GM18502 (cell line): ENCODE data around the gene SND1.
A peak's percentile ranks its signal among the peaks of the same experiment; 100 is the strongest.

Source experiments
- ATAC-seq: cut with Tn5 transposase; IDR thresholded peaks from one replicate; pipeline ENCODE4 v1.9.1; 2021; ENCODE audit warnings: mild to moderate bottlenecking; ENCODE audit not compliant: unreplicated experiment, poor library complexity

Gene SND1

DNA sequence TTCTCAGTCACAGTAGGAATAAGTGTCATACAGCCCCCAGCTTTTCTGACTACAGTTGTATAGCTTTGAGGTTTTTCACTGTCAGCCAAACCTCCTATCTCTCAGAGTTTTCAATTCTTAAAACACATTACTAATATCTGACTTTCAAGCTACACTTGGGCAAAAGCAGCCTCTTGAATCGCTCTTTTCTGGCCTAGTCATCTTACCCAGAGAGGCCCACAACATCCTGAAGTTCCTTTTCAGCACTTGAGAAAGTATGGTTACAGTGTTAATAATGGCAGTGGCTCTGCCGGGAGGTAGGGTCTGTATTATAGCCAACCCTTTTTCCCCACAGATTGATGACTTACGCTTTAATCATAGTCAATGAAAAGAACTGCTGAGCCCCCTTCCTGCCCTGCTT, 198.2 kb downstream of the SND1 start:
- ATAC-seq = peak; percentile 63

DNA sequence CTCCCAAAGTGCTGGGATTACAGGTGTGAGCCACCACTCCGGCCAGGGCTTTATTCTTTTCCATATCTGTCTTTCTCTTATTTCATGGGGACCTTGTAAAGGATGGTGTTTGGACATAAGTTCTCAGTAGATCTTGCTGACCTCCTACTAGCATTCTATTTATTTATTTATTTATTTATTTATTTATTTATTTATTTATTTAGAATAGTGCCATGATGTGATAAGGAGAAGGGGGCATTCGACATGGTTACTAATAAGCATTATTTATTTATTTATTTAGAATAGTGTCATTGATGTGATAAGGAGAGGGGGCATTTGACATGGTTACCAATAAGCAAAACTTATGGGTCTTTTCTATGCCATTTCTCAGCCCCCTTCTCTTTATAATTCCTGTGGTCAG, 202.4 kb downstream of the SND1 start:
- ATAC-seq = no peak

DNA sequence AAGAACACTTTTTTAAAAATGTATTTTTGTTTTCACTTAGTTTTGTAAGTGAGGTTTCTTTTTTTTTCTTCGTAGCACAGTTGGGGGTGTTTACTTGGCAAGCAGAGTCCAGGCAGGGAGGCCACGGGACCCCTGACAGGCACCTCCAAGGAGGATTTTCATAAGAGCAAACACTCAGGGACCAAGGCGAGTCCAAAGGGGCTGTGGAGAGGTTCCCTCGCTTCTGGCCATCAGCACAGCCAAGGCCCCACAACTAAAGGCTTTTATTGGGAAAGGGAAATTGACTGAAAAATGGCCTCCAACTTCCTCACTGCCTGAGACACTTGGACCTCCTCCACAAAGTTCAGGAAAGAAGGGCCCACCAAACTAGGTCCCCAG, 205.5 kb downstream of the SND1 start:
- ATAC-seq = no peak

DNA sequence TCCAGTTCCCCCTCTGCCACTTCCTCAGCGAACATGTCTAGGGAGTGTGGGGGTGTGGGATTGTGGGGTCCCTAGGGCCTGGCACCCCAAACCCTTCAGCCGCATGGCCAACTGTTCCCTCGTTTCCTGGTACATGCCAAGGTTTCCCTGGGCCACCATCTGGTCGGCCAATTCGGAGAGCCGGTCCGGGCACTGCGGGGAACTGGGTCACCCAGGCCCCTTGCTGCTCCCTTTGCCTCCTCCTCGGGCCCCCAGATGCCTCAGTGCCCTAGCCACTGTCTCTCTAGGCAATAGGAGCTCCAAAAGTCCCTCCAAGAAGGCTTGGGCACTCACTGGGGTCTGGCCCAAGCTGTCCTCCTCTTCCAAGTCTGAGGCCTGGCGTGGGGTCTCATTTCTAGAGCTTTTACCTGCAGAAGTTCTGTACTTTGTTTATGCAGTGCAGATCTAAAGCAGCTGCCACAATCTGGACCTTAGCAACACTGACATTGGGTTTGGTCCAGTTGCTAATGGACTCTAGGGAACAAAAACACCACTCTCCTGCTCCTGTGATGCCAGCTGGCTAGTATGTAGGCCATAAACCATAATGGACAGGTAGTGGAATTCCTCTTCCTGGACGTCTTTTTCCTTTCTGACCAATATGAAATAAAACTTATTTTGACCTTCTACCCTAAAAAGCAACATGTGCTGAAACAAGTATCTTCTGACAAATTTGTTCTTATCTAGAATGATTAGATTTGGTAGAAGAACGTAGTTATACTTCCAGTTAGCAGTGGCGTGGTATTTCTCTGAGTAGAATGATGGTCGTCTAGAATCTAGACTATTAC, 206.3 kb downstream of the SND1 start:
- ATAC-seq = no peak

DNA sequence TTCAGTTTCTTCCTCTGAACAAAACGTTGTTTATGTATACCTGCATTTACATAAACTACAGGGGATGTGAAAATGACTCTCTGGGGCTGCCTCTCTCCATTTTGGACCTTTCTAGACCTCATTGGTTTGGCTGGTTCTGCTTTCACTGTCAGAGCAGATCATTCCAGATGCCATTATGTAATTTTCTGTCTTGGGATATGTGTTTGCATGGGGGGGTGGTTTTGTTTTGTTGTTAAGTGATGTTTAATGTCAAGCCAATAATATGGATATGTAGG, 206.9 kb downstream of the SND1 start:
- no peak for ATAC-seq

DNA sequence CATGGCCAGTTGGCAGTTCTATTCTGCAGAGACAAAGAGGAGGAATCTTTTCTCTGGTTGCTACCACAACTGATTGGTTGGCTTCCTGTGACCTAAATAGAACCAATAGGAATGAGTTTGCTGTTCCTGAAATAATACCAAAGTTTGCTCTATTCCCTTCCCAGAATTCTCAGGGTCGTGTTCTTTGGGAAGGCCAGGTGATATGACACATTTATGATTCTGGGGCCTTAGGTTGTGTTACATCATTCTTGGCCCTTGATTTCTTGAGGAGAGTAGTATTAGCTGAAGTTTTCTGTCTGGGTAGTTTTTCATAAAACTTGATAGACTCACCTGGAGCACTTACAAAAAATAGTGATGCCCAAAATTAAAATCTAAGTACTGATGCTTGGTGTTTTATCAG, 207.3 kb downstream of the SND1 start:
- no peak for ATAC-seq

DNA sequence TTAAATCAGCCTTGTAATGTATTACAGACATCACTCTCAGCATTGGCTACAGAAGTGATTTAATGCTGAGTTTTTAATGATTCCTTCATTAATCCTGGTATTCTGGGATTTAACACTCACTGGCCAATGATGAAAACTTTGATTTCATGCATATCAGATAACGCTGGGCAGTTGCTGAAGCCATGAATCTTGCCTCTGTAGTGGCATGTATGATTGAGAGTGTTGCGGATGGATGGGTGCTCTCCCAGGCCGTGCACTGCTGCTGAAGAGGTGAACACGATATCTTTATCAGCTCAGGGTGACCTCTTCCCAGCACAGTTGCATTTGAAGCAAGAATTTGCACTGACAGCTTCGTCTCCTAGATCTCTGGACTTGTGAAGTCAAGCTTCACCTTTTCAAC, 210.5 kb downstream of the SND1 start:
- no peak for ATAC-seq

DNA sequence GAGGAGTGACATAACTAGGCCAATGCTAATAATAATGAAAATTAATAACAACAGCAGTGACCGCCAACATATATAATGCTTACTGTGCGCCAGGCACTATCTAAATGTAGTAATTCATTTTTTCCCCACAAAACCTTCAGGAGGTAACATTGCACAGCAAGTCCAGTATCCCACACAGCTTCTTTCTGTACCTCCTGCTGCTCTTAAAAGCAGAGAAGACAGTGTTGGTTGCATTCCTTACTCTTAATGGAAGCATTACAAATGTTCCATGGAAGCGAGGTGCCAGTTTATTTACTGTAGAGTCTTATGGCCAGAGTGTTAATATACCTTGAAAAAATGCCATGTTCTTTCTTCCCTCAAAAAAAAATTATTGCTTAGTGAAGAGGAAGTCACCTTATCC, 211.1 kb downstream of the SND1 start:
- ATAC-seq = no peak

DNA sequence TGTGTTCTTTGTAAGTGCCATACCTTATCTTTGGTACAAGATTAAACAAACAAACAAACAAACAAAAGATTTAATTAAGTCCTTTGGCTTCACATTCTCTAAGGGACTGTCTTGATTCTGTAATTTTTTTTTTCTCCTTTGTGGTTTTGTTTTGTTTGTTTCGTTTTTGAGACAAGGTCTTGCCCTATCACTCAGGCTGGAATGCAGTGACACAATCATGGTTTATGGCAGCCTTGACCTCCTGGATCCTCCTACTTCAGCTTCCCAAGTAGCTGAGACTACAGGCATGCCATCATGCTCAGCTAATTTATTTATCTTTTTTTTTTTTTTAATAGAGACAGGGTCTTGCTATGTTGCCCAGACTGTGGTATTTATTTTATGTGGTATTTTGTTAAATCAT, 213.5 kb downstream of the SND1 start:
- ATAC-seq = no peak

DNA sequence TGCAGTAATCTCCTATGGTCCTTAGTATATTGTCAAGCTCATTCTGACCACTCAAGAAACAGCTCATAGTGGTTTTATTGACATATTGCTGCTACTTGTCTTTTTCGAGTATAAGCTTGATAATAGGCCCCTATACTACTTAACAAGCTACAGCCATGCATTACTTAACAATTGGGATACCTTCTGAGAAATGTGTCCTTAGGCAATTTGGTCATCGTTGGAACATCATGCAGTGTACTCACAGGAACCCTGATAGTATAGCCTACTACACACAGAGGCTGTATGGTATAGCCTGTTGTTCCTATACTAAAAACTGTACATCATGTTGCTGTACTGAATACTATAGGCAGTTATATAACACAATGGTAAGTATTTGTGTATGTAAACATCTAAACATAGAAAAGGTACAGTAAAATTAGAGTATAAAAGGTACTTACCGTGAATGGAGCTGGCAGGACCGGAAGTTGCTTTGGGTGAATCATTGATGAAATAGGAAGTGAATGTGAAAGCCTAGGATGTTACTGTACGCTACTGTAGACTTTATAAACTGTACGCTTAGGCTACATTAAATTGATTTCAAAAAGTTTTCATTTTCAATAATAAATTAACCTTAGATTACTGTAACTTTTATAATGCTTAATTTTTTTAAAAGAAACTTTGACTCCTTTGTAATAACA, 218.4 kb downstream of the SND1 start:
- ATAC-seq = peak; percentile 71

DNA sequence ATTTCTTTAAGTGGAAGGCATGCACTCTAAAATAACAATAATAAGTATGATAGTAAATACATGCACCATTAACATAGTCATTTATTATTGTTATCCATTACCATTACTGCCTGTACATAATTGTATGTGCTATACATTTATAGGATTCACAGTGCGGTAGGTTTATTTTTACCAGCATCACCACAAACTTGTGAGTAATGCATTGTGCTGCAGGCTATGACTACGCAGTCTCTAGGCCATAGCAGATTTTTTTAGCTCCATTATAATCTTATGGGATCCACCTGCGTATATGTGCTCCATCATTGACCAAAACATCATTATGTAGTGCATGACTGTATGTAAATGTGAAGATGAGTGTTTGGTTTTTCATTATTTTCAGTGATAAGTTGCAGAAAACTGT, 219.2 kb downstream of the SND1 start:
- no peak for ATAC-seq

DNA sequence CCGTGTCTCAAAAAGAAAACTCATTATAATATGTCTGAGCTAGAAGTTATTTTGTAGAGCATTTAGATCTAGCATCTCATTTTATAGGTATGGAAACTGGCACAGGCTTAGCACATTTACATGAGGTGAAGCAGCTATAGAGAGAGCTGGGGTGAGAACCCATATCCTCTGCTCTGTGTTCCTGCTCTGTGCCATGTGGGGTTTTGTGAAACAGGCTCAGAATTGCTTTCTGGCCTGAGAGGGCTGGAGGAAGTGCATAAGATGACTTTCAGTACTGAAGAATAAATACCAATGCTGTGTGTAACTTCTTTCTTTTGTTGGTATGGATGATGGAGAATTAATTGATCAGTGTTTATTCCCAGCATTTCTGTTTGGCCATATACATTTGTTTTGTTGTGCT, 220.1 kb downstream of the SND1 start:
- ATAC-seq = peak; percentile 68

DNA sequence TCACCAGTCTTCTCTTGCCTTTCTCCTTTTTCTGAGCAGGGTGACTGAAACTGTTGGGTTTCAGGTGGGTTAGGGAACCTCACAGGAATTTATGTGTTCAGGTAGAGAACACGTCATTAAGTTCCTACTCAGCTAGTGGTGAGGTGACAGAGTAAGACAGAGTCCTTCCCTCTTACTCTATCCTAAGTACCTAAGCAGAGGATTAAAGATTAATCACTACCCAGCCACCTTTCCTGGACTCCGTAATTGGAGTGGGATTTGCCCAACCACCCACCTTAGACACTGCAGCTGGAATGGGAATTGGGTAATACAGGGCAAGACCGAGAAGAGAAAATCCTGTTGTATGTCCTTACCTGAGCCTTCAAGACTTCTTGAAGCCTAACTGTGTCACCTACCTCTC, 221.2 kb downstream of the SND1 start:
- no peak for ATAC-seq

DNA sequence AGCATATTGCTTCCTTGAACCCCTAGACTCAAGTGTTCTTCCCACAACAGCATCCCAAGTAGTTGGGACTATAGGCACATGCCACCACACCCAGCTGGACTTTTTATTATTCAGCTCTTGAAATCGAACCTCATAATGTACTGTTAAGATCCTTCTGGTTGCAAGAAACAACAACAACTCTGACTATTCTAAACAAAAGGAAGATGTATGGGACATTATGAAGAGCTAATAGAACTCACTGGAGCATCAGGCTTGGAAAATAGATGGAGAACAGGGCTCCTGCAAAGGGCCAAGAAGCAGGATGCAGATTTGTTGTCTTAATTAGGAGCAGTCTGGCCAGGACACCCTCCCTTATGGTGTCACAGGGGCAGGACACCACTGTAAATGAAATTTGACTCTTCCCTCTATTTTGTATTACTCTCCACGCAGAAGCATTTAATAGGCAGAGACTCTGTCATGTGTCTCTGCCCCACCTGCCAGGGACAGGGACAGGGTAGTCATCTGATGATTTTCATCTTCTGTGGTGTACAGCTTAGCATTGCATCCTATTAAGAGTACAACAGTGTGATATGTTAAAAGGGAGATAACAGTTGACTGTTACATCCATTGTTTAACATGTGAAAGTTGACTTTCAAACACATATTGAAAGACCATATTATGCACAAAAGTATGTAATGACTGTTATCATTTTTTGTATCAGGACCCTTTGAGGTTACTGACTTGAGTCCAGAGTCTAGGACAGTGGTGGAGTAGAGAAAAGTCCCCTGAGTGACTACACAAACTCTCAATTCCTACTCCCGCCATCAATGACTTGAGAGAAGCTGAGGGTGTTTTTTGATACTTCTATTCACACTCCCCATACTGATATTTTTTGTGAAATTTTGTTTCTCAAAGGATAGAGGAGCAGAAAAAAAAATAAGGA, 222.0 kb downstream of the SND1 start:
- peak; percentile 47 for ATAC-seq

DNA sequence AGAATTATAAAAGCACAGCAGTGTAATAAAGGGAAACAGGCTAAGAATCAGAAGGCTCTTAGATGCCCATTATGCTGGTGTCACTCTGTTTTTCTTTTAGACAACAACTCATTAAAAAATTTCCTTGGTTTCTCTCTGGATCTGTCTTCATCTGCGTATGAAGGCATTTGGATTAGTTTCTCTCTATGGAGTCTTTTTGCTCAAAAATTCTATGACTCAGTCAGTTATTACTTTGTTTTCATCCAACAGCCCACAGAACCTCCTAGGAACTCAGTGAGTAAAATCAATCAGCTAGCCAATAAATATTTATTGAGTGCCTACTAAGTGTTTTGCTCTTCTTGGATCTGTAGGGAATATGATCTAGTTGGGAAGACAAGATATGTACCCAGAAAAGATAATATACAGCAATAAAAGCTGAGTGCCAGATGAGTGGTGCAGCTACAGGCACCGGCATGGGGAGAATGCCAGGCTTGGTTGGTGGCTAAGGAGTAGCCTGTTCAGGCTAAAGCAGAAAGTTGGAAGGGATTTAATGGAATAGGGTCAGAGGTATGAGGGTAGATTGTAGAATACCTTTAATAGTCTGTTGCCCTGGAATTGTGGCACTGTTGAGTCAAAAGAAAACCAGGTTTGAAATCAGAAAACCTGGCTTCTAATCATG, 223.1 kb downstream of the SND1 start:
- ATAC-seq = no peak

DNA sequence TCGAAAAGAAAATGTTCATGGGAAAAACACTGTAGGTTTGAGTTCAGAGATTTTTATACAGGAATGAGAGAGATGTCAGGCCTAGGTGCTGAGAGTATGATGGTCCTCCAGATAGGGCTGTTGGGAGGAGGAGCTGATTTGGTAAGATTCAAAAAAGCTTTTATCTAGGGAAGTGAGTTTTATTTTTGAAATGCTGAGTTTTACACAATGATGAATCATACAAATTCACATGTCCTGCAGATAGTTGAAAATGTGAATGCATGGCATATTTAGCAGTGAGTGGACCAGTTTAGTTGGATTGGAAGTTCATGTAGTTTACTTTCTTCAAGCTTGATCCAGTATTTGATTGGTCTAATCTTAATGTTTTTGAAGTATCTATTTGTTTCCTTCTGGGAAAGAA, 224.4 kb downstream of the SND1 start:
- ATAC-seq = no peak

DNA sequence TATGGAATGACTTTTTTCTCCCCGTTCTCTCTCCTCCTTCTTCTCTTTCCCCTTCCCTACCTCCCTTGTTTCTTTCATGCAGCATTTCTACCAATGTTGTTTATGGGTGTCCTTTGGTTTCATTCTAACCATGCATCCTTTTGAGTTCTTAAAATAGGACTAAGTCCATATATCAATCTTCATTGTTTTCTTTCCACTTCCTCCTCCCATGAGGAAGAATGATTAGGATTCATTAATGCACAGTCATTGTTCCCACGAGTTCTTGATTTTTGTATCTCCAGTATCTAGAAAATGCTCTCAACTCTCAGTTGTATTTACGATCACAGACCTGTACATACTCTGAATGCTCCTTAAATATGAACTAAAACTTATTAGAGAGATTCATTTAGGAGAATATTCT, 226.0 kb downstream of the SND1 start:
- ATAC-seq = no peak

DNA sequence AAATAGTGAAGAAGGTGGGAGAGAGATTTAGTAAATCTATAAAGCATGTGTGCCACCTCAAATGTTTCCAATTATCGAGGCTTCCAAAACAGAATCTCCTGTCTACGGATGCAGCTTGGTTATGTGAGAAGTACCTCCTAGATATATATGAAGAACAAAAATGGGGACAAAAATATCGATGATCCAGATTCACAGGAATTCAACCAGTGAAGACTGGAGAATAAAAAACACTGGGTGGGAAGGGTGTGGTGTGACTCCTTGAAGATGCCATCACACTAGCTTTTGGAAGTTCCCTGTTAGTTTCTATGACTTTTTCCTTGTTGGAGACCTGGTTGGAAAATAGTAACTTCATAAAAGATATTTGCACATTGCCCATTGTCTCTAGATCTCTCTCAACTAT, 226.8 kb downstream of the SND1 start:
- no peak for ATAC-seq

DNA sequence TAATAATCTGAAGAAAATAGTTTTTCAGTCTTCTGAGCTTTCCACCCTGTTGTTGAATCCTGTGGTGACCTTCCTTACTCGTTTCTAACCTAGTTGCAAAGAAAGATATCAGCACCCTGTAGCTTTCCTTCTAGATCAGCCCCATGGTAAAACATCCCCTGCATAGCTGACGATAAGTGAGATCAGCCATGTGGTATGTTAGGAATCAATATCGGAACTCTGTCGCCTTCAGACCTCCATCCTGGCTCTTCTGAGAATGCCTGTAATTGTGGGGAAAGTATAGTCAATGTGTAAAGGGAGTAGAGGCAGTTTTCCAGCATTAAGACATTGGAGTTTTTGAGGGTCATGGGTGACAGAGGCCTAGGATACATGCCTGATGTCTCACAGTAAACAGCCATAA, 227.4 kb downstream of the SND1 start:
- no peak for ATAC-seq

DNA sequence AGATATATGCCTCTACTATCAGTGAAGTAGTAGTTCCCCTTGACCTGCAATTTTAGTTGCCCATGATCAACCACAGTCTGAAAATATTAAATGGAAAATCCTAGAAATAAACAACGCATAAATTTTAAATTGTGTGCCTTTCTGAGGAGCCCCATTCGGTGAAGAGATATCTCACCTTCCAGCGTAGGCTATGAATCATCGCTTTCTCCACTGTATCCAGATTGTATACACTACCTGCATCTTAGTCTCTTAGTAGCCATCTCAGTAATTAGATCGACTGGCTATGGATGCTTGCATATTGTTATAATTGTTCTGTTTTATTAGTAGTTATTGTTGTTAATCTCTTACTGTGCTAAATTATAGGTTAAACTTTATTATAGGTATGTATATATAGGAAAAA, 227.9 kb downstream of the SND1 start:
- ATAC-seq = no peak

DNA sequence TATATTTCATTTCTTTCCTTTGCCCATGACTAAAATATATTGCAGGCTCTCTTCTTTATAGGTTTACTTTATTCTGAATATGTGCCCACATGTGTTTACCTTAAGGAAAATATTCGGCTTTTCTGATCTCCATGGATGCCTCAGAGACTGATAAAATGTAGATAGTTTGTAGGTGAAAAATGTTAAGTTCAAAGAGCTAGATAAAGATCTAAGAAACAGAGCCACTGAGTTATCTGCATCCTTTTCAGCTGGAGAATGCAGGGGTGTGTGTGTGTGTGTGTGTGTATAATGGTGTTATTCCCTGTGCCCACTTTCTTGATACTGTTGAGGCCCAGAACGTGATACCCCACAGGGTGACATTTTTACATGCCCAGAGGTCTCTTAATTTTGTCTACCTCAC, 228.5 kb downstream of the SND1 start:
- no peak for ATAC-seq
